LNCaP clone FGC (cell line): ENCODE results near the gene IL24.

Experiments used
- DNase-seq: peaks from one replicate; pipeline ENCODE4 v3.0.0-alpha.2; 2011; ENCODE audit warnings: low read depth
- H3K4me3 ChIP-seq: 2 replicates; pipeline ENCODE4 v1.5.1; 2011; ENCODE audit warnings: mild to moderate bottlenecking, low read depth, low read length, control low read depth
- TF ChIP-seq, protein P1 (sequence below): IDR thresholded peaks from 2 replicates; pipeline ENCODE4 v1.5.1; 2012; ENCODE audit warnings: mild to moderate bottlenecking; ENCODE audit not compliant: control insufficient read depth, insufficient read depth; ENCODE audit errors: extremely low read depth

IL24 gene

DNA sequence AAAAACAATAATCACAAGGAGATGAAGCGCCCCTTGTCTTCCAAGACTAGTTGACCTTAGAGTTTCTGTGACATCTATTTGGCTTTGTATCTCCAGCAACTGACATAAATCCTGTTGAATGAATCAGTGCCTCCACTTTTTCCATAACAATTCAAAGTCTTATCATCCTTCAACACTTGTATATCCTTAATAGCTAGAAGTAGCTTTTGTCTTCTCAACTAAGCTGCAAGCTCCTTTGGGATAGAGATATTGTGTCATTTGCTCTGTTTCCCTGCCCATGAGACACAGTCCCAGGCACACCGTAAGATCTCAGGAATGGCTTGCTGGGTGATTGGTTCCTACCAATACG lies 43.3 kb downstream of the IL24 start:
- DNase-seq, result no peak
- TF ChIP-seq, protein P1, sequence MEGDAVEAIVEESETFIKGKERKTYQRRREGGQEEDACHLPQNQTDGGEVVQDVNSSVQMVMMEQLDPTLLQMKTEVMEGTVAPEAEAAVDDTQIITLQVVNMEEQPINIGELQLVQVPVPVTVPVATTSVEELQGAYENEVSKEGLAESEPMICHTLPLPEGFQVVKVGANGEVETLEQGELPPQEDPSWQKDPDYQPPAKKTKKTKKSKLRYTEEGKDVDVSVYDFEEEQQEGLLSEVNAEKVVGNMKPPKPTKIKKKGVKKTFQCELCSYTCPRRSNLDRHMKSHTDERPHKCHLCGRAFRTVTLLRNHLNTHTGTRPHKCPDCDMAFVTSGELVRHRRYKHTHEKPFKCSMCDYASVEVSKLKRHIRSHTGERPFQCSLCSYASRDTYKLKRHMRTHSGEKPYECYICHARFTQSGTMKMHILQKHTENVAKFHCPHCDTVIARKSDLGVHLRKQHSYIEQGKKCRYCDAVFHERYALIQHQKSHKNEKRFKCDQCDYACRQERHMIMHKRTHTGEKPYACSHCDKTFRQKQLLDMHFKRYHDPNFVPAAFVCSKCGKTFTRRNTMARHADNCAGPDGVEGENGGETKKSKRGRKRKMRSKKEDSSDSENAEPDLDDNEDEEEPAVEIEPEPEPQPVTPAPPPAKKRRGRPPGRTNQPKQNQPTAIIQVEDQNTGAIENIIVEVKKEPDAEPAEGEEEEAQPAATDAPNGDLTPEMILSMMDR, result no peak
- H3K4me3 ChIP-seq, result no peak overlapping the region

DNA sequence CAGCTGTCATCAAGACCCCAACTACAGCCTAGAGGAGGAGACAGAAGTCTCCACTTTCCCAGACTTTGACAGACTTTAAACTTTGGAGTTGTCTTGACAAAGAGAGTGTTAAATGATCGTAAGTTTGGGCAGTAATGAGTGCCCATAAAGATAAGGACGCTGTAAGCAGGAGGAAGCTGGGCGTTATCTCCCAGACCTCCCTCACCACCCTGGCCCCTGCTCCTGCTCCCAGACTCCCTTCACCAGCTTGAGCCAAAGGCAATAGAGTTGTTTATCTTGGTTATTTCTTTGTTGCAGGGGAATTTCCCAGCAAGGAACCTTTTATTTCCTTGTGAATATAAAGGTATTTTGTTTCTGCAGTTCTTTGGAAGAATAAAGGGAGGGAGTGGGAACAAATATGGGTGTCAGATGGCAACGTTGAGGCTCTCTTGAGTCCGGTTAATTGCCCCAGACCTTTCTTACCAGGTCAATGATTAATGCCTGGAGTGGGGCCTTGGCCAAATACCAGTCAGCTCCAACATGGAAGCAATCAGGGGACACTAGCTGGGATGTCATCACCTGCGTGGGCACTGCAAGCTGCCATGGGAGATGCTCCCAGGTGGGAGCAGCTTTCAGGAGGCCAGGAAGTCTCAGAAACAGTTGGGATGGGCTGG lies 44.6 kb downstream of the IL24 start:
- no peak overlapping the region for H3K4me3 ChIP-seq
- TF ChIP-seq, protein P1, result no peak
- no peak for DNase-seq

DNA sequence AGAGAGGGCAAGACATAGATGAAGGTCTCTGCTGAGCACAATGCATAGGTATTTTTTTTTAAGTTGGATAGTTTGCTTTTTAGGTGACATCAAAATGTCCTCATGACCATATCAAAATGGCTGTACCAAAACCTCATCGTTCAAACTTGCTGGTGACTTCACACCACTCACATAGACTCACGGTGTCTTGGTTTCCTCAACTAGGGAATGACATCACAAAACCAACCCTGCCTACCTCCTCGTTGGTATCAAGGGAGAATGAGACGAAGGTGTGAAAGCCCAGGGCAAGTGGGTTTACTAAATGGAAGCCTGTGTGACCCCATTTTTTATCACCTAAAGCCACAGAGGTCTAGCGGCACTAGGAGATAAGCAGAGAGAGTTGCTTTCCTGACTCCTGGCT lies 47.5 kb downstream of the IL24 start:
- no peak for DNase-seq
- TF ChIP-seq, protein P1, result no peak

DNA sequence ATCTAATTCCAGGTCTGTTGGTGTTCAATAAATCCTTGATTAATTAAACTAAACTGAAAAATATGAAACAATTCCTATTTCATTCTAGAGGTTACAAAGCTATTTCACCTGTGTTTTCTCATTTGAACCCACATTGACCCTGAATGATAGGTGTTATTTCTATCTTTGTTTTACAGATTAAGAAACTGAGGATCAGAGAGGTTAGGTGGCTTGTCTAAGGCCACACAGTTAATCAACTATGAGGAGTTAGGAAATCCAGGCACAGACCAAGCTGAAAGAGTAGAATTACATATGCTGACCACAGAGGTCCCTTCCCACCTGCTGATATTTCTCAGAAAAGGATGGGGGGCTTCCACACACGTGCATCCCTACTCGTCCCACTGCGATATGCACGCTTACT lies 48.5 kb downstream of the IL24 start:
- TF ChIP-seq, protein P1, result no peak
- no peak overlapping the region for H3K4me3 ChIP-seq
- no peak for DNase-seq

More for the DNA sequence above, 47.5 kb downstream of the IL24 start:
- H3K4me3 ChIP-seq, result no peak overlapping the region

DNA sequence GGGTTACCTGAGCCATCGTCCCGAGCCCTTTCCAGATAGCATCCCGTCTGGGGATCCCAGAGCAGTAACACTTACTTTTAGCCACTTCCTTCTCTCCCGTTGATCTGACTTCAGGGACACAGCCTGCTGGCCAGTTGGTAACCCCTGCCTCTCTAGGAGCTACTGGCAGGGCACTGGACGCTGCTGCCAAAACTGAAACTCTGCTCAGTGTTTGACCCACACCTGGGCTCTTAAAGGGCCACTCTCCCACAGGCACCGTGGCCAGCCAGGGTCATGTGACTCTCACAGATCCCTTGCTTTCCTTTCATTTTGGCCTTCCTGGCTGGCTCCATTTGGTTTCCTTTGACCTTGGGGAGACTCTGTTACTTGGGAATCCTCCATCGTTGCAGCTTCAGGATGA lies 49.0 kb downstream of the IL24 start, which contains the start of gene PIGR:
Gene PIGR, minus strand, starts transcription at position 206 of the 400 bp plus-strand sequence. CDS start 5,935 bp downstream, outside the sequence.
- no peak for DNase-seq
- TF ChIP-seq, protein P1, result no peak
- H3K4me3 ChIP-seq, result no peak within 1 kb of the TSS

DNA sequence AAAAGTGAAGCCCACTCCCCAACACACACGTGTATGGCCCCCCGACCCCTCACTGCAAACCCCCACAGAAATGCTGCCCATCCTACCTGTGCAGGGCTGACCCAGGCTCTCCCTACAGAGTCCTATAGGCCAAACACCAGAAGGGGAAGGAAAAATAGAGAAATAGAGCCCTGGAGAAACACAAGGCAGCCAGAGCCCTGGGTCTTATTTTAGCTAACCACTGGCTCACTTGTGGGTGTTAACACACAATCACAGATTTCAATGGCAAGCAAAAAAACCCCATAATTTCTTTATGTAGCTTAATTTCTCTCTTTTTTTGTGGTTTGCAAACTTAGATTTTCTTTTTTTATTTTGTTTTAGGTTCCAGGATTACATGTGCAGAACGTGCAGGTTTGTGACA lies 50.0 kb downstream of the IL24 start:
- DNase-seq, result no peak
- TF ChIP-seq, protein P1, result no peak
- H3K4me3 ChIP-seq, result no peak overlapping the region

DNA sequence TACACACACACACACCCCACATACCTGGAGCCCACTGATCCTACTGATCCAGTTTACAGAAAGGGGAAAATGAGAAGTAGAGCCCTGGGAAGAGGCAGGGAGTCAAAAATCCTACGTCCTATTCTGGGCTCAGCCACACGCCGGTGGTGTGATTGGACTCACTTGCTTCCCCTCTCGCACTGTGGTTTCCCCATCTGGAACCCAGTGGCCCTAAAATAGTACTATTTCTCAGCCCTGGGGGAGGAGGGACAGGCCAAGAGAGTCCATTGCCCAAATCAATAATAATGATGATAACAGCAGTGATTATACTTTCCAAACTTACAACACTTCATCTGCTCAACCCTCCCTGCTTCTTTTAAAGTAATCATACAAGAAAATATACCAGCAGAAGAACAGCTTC lies 52.0 kb downstream of the IL24 start:
- TF ChIP-seq, protein P1, result no peak
- H3K4me3 ChIP-seq, result no peak overlapping the region
- DNase-seq, result no peak
